Right lobe of liver (tissue), 6 donors: ENCODE data around the gene TSSK6. TPM values are rescaled to one million over a fixed set of nuclear protein-coding genes. Genes with fewer than 3 reads are reported as not detected.

Source experiments
- ATAC-seq, 4 donors: fragments of 200-7000 bp; cut with Tn5 transposase; one replicate each; pipeline ENCODE4 v1.9.1; 2020; ENCODE audit warnings: mild to moderate bottlenecking in 4 of 4, moderate library complexity in 4 of 4
- DNase-seq, 3 donors: peaks; one replicate each; pipeline ENCODE4 v3.0.0-alpha.2; 2020
- H3K27ac ChIP-seq, 3 donors: fragments of 200-600 bp; one replicate each; pipeline ENCODE4 v1.8.0; 2022
- H3K27me3 ChIP-seq, 2 donors: fragments of 200-600 bp; one replicate each; pipeline ENCODE4 v1.8.0; 2022
- H3K36me3 ChIP-seq, 4 donors: fragments of 200-600 bp; sonication (generic) in 1 of 4; one replicate each; pipeline versions ENCODE4 v1.5.1 to v1.8.0; 2017 to 2022; ENCODE audit warnings: control low read depth in 1 of 4
- H3K4me1 ChIP-seq, 4 donors: fragments of 200-600 bp; sonication (generic) in 1 of 4; one replicate each; pipeline versions ENCODE4 v1.5.1 to v1.8.0; 2017 to 2022; ENCODE audit warnings: control low read depth in 1 of 4
- H3K4me3 ChIP-seq, 3 donors: fragments of 200-600 bp; one replicate each; pipeline ENCODE4 v1.8.0; 2022
- H3K9me3 ChIP-seq, 4 donors: fragments of 200-600 bp; sonication (generic) in 1 of 4; one replicate each; pipeline versions ENCODE4 v1.5.1 to v1.8.0; 2017 to 2022; ENCODE audit warnings: control low read depth in 1 of 4
- CTCF ChIP-seq, 4 donors: fragments of 200-600 bp in 3 of 4; fragments of 450-650 bp in 1 of 4; IDR thresholded peaks; one replicate each; pipeline versions ENCODE4 v1.5.1 to v1.8.0; 2016 to 2022; ENCODE audit warnings: antibody characterized with exemption in 4 of 4, mild to moderate bottlenecking in 2 of 4
- POLR2A ChIP-seq: fragments of 450-650 bp; IDR thresholded peaks from one replicate; pipeline ENCODE4 v1.6.1; 2017; ENCODE audit warnings: antibody characterized with exemption, mild to moderate bottlenecking
- WGBS: methylation state at CpG from one replicate; pipeline ENCODE4 v1.1.6; 2018; ENCODE audit warnings: low coverage, low lambda C conversion rate; ENCODE audit not compliant: insufficient coverage; ENCODE audit errors: missing lambda C conversion rate; 5-methylcytosine and 5-hydroxymethylcytosine counted together
- intact Hi-C, 2 donors: fragments of 100-400 bp; cut with DNase I; formaldehyde crosslinking; loops; one replicate each; pipeline versions ENCODE4 v1.11.2 to v1.14.1; 2022
- total RNA-seq, 6 experiments: library from RNA; depleted of rRNA in 2 of 6; stranded (reverse); fragments of >200 nt in 2 of 6; fragmentation: NEBNext Ultra II Directional in 3 of 6; extraction: Animal tissue kit (Norgen Biotek cat#: 25700) in 3 of 6; gene quantifications; one replicate each; pipeline versions ENCODE4 v1.1.0 to v1.2.4, GENCODE V29; 2016 to 2023
- donor health status: DM: no; HTN: yes; CAD: no.
- donor health status: DM: no; HTN: no; CAD: no.
- donor health status: DM: no; HTN: no; CAD: no.
- donor health status: DM: no; HTN: yes; CAD: no.
- donor health status: DM: no; HTN: yes; CAD: no.

Gene TSSK6
- total RNA-seq, 6 experiments from 2014 or later, result 0.53 to 2.9 (median 1.1) TPM

- no peak overlapping the region for H3K4me3 ChIP-seq
- peaks cover 0 to 11% (median 10%) of the 10 kb centered on the region in 4 donors for H3K36me3 ChIP-seq
- DNase-seq (no peak), ATAC-seq (no peak)
- intact Hi-C loops, result no loop called here
- TF ChIP-seq POLR2A (no peak), CTCF (IDR thresholded peaks at IDR 0.05) (no peak)
- WGBS, result 28% methylated on average over 5 of the region's 13 CpGs
- peaks cover 0 to 9% (median 2%) of the 10 kb centered on the region in 4 donors for H3K9me3 ChIP-seq
- peak overlapping the region in 1 of 3 donors; percentile 30 for H3K27ac ChIP-seq
- H3K27me3 ChIP-seq, result no peaks in the 10 kb centered on the region
- H3K4me1 ChIP-seq, result peaks cover 0 to 45% (median 13%) of the 10 kb centered on the region in 4 donors
These were observed 50.8 kb downstream of the TSSK6 start for GRCh38 chr19:19464339-19465098.

Other genes starting within 250 kb of the TSSK6 start
- 10 to 100 TPM; 10.9 to 64.1 (median 25.3) TPM for gene TM6SF2, start 242.2 kb downstream of the TSSK6 start, total RNA-seq
- gene SUGP1, start 195.0 kb downstream of the TSSK6 start, total RNA-seq, result 10 to 100 TPM; 19.7 to 25.9 (median 23.6) TPM
- 10 to 100 TPM; 10.4 to 30.4 (median 19.3) TPM for gene MAU2, start 194.7 kb downstream of the TSSK6 start, total RNA-seq
- 10 to 100 TPM; 23.9 to 59.6 (median 39.2) TPM for gene GATAD2A, start 109.9 kb downstream of the TSSK6 start, total RNA-seq
- gene NDUFA13, start 677 bp upstream of the TSSK6 start, total RNA-seq, result 100 to 1,000 TPM in 4 of 6 experiments, 10 to 100 TPM in 2; 20.8 to 202 (median 154) TPM
- gene YJEFN3, start 13.4 kb upstream of the TSSK6 start, total RNA-seq, result 1 to 10 TPM in 4 of 6 experiments, under 1 TPM in 2; 0.31 to 4.2 (median 1.8) TPM
- gene CILP2, start 22.7 kb upstream of the TSSK6 start, total RNA-seq, result under 1 TPM in 4 of 6 experiments, not detected in 2; 0.05 to 0.33 (median 0.19) TPM
- gene PBX4, start 103.1 kb upstream of the TSSK6 start, total RNA-seq, result under 1 TPM in 1 of 6 experiments, not detected in 5; 0.87 TPM
- 1 to 10 TPM; 1.7 to 2.7 (median 2.2) TPM for gene LPAR2, start 112.7 kb upstream of the TSSK6 start, total RNA-seq
- gene GMIP, start 128.1 kb upstream of the TSSK6 start, total RNA-seq, result 1 to 10 TPM; 3.5 to 8.0 (median 4.4) TPM
- 100 to 1,000 TPM in 1 of 6 experiments, 10 to 100 TPM in 5; 26.3 to 159 (median 28.0) TPM for gene ATP13A1, start 148.1 kb upstream of the TSSK6 start, total RNA-seq
- 1 to 10 TPM; 1.7 to 5.1 (median 3.0) TPM for gene ZNF101, start 153.3 kb upstream of the TSSK6 start, total RNA-seq
- under 1 TPM; 0.25 to 0.67 (median 0.41) TPM for gene ZNF14, start 217.6 kb upstream of the TSSK6 start, total RNA-seq